HepG2 (cell line): Measurements from ENCODE around the gene PKP4.
"Not testable (repeated sequence)": the region's sequence is repeated elsewhere in the genome, so short reads cannot be mapped to it uniquely, and the experiment has no call there.

Experiments used
- ATRX ChIP-seq: sonication (generic); formaldehyde crosslinking; IDR thresholded peaks from 2 replicates; pipeline ENCODE4 v1.4.0; 2020; ENCODE audit warnings: missing genetic modification reagents, borderline replicate concordance
- CCDC6 ChIP-seq: sonication (generic); formaldehyde crosslinking; IDR thresholded peaks from 2 replicates; pipeline ENCODE4 v1.8.1; 2022; ENCODE audit warnings: mild to moderate bottlenecking, missing genetic modification reagents, moderate library complexity
- FOXP1 ChIP-seq, 2 experiments: fragments of 450-650 bp in 1 of 2; IDR thresholded peaks; 2 replicates each; pipeline ENCODE4 v1.6.1; 2017 to 2018; ENCODE audit warnings: antibody characterized with exemption in 1 of 2
- RAD21 ChIP-seq: fragments of 450-650 bp; formaldehyde crosslinking; IDR thresholded peaks from 2 replicates; pipeline ENCODE4 v1.5.0; 2020; ENCODE audit warnings: mild to moderate bottlenecking
- RFX3 ChIP-seq: IDR thresholded peaks from 2 replicates; pipeline ENCODE4 v1.6.1; 2016; ENCODE audit warnings: missing biosample characterization, missing genetic modification reagents
- TF ChIP-seq, protein P1 (sequence below): sonication (generic); formaldehyde crosslinking; IDR thresholded peaks from 2 replicates; pipeline ENCODE4 v1.5.0; 2020; ENCODE audit warnings: missing genetic modification reagents
- TF ChIP-seq, protein P2 (sequence below): sonication (generic); formaldehyde crosslinking; IDR thresholded peaks from 2 replicates; pipeline ENCODE4 v1.5.0; 2020; ENCODE audit warnings: mild to moderate bottlenecking, missing genetic modification reagents, moderate library complexity
- TF ChIP-seq, protein P3 (sequence below): sonication (generic); formaldehyde crosslinking; IDR thresholded peaks from 2 replicates; pipeline ENCODE4 v1.4.0; 2020; ENCODE audit warnings: missing genetic modification reagents
- TF ChIP-seq, protein P4 (sequence below), 2 experiments: fragments of 450-650 bp in 1 of 2; sonication (generic) in 1 of 2; formaldehyde crosslinking; IDR thresholded peaks; 2 replicates each; pipeline versions ENCODE4 v1.5.0 to v1.8.0; 2020 to 2022; ENCODE audit warnings: mild to moderate bottlenecking in 1 of 2, missing genetic modification reagents in 1 of 2
- TF ChIP-seq, protein P5 (sequence below): fragments of 450-650 bp; IDR thresholded peaks from 2 replicates; pipeline ENCODE4 v1.6.1; 2016

DNA sequence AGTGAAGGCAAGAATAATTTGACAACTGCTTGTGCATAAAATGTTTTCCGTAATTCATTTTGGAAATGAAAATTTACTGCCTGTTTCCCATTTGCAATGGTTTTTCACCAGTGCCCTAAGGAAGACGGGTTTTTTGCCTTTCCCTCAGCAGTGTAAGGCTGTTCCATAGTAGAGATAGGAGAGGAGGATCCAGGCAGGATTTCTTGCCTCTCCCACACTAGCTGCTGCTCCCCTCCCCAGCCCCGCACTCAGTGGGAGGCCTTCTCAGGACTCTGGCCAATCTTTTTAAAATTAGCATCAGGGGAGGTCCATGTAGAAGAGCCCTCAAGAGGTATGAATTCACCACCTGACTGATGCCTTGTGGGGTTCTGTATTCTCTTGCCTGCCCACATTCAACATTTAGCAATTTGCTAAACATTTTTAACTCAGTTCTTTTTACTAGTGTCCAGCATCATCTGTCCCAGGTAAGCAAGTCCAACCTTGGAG is 17.8 kb downstream of the PKP4 start:
- TF ChIP-seq, protein P1, sequence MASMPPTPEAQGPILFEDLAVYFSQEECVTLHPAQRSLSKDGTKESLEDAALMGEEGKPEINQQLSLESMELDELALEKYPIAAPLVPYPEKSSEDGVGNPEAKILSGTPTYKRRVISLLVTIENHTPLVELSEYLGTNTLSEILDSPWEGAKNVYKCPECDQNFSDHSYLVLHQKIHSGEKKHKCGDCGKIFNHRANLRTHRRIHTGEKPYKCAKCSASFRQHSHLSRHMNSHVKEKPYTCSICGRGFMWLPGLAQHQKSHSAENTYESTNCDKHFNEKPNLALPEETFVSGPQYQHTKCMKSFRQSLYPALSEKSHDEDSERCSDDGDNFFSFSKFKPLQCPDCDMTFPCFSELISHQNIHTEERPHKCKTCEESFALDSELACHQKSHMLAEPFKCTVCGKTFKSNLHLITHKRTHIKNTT (CRISPR knock-in tag), result not testable (repeated sequence)
- not testable (repeated sequence) for TF ChIP-seq FOXP1 (IDR thresholded peaks at IDR 0.05); FOXP1 (CRISPR knock-in tag; IDR thresholded peaks at IDR 0.05); CCDC6 (CRISPR knock-in tag); RAD21 (CRISPR knock-in tag); RFX3 (CRISPR knock-in tag); ATRX (CRISPR knock-in tag)
- TF ChIP-seq, protein P2, sequence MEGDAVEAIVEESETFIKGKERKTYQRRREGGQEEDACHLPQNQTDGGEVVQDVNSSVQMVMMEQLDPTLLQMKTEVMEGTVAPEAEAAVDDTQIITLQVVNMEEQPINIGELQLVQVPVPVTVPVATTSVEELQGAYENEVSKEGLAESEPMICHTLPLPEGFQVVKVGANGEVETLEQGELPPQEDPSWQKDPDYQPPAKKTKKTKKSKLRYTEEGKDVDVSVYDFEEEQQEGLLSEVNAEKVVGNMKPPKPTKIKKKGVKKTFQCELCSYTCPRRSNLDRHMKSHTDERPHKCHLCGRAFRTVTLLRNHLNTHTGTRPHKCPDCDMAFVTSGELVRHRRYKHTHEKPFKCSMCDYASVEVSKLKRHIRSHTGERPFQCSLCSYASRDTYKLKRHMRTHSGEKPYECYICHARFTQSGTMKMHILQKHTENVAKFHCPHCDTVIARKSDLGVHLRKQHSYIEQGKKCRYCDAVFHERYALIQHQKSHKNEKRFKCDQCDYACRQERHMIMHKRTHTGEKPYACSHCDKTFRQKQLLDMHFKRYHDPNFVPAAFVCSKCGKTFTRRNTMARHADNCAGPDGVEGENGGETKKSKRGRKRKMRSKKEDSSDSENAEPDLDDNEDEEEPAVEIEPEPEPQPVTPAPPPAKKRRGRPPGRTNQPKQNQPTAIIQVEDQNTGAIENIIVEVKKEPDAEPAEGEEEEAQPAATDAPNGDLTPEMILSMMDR (CRISPR knock-in tag), result not testable (repeated sequence)
- TF ChIP-seq, protein P3, sequence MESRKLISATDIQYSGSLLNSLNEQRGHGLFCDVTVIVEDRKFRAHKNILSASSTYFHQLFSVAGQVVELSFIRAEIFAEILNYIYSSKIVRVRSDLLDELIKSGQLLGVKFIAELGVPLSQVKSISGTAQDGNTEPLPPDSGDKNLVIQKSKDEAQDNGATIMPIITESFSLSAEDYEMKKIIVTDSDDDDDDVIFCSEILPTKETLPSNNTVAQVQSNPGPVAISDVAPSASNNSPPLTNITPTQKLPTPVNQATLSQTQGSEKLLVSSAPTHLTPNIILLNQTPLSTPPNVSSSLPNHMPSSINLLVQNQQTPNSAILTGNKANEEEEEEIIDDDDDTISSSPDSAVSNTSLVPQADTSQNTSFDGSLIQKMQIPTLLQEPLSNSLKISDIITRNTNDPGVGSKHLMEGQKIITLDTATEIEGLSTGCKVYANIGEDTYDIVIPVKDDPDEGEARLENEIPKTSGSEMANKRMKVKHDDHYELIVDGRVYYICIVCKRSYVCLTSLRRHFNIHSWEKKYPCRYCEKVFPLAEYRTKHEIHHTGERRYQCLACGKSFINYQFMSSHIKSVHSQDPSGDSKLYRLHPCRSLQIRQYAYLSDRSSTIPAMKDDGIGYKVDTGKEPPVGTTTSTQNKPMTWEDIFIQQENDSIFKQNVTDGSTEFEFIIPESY (CRISPR knock-in tag), result not testable (repeated sequence)
- TF ChIP-seq, protein P4, sequence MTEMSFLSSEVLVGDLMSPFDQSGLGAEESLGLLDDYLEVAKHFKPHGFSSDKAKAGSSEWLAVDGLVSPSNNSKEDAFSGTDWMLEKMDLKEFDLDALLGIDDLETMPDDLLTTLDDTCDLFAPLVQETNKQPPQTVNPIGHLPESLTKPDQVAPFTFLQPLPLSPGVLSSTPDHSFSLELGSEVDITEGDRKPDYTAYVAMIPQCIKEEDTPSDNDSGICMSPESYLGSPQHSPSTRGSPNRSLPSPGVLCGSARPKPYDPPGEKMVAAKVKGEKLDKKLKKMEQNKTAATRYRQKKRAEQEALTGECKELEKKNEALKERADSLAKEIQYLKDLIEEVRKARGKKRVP (CRISPR knock-in tag; IDR thresholded peaks at IDR 0.05), result not testable (repeated sequence)
- TF ChIP-seq, protein P5, sequence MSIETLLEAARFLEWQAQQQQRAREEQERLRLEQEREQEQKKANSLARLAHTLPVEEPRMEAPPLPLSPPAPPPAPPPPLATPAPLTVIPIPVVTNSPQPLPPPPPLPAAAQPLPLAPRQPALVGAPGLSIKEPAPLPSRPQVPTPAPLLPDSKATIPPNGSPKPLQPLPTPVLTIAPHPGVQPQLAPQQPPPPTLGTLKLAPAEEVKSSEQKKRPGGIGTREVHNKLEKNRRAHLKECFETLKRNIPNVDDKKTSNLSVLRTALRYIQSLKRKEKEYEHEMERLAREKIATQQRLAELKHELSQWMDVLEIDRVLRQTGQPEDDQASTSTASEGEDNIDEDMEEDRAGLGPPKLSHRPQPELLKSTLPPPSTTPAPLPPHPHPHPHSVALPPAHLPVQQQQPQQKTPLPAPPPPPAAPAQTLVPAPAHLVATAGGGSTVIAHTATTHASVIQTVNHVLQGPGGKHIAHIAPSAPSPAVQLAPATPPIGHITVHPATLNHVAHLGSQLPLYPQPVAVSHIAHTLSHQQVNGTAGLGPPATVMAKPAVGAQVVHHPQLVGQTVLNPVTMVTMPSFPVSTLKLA, result not testable (repeated sequence)
